GM12874 (cell line): ENCODE measurements around the gene MVP.

Experiments used
- TF ChIP-seq, protein P1 (sequence below): IDR thresholded peaks from 2 replicates; pipeline ENCODE4 v1.5.1; 2011; ENCODE audit warnings: low read depth, mild to moderate bottlenecking, control low read depth, low read length, moderate library complexity; ENCODE audit not compliant: insufficient read depth

Gene MVP

DNA sequence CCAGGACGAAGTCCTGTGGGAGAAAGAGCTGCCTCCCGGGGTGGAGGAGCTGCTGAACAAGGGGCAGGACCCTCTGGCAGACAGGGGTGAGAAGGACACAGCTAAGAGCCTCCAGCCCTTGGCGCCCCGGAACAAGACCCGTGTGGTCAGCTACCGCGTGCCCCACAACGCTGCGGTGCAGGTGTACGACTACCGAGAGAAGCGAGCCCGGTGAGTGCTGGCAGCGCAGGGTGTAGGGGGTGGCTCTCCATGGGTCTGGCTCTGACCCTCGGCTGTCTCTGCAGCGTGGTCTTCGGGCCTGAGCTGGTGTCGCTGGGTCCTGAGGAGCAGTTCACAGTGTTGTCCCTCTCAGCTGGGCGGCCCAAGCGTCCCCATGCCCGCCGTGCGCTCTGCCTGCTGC is 21.4 kb downstream of the MVP start:
- TF ChIP-seq, protein P1, sequence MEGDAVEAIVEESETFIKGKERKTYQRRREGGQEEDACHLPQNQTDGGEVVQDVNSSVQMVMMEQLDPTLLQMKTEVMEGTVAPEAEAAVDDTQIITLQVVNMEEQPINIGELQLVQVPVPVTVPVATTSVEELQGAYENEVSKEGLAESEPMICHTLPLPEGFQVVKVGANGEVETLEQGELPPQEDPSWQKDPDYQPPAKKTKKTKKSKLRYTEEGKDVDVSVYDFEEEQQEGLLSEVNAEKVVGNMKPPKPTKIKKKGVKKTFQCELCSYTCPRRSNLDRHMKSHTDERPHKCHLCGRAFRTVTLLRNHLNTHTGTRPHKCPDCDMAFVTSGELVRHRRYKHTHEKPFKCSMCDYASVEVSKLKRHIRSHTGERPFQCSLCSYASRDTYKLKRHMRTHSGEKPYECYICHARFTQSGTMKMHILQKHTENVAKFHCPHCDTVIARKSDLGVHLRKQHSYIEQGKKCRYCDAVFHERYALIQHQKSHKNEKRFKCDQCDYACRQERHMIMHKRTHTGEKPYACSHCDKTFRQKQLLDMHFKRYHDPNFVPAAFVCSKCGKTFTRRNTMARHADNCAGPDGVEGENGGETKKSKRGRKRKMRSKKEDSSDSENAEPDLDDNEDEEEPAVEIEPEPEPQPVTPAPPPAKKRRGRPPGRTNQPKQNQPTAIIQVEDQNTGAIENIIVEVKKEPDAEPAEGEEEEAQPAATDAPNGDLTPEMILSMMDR = no peak

DNA sequence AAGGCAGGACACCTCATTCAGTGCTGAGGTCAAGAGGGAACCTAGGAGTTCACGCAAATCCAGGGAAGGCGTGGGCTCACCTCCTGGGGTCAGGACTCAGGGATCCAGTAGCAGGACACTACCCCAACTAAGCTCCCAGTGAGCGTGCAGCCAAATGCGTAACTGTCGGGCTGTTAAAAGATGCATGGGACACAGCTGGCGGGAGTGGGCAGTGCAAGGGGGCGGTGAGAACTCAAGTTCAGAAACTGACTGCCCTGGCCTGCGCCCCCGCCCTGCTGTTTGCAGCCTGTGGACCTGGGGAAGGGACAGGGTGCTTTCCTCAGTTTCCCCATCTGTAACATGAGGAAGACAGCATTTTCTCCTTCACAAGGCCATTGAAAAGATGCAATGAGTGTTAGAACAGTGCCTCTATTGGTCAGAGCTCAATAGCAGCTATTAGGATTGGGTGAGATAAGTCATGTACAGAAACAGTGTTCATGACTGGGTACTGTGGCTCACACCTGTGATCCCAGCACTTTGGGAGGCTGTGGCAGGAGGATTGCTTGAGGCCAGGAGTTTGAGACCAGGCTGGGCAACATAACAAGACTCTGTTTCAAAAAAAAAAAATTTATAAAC is 22.6 kb downstream of the MVP start:
- TF ChIP-seq, protein P1 = no peak

DNA sequence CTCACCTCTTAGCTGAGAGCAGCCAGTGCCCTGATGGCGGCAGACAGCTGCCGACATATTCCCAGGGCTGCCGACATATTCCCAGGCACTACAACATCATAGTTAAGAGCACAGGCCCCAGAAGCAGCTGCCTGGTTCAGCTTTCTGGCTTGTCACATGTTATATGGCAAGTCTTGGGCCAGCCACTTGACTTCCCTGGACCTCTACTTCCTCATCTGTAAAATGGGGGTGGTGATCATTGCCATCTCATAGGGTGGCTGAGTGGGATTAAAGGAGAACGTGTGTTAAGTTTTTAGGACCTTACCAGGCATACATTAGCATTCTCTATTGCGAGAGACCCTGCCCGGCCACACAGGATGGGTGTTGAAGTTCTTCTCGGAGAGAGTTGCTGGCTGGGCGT is 23.7 kb downstream of the MVP start:
- TF ChIP-seq, protein P1 = no peak

DNA sequence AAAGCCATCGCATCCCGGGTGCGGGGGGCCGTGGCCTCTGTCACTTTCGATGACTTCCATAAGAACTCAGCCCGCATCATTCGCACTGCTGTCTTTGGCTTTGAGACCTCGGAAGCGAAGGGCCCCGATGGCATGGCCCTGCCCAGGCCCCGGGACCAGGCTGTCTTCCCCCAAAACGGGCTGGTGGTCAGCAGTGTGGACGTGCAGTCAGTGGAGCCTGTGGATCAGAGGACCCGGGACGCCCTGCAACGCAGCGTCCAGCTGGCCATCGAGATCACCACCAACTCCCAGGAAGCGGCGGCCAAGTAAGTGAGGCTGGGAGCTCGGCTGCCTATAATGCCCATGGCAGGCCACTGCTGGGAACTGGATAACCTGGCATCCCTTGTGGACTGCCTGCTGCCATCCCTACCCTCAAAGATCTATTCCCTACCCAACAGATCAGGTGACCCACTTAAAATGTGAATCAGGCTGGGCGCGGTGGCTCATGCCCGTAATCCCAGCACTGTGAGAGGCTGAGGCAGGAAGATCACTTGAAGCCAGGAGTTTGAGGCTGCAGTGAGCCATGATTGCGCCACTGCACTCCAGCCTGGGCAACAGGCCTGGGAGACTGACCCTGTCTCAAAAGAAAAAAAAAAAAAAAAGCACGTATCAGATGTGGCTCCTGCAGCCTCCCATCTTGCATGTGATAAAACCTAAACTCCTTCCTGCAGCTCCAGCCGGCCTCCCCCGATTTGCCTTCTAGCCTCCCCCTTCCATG is 24.5 kb downstream of the MVP start:
- TF ChIP-seq, protein P1 = no peak

DNA sequence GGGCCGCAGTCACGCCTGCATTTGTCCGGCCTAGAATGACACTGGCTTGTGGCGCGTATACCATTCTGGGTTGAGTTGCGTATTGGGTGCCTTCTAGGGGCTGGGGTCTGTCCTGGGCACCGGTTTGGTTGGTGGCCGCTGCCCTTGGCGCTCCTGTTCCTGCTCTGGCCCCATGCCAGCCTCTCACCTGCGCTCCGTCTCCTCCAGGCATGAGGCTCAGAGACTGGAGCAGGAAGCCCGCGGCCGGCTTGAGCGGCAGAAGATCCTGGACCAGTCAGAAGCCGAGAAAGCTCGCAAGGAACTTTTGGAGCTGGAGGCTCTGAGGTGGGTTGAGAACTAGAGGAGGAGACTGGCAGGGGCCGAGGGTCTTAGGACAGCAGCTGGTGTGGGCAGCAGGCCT is 25.4 kb downstream of the MVP start:
- TF ChIP-seq, protein P1 = no peak

DNA sequence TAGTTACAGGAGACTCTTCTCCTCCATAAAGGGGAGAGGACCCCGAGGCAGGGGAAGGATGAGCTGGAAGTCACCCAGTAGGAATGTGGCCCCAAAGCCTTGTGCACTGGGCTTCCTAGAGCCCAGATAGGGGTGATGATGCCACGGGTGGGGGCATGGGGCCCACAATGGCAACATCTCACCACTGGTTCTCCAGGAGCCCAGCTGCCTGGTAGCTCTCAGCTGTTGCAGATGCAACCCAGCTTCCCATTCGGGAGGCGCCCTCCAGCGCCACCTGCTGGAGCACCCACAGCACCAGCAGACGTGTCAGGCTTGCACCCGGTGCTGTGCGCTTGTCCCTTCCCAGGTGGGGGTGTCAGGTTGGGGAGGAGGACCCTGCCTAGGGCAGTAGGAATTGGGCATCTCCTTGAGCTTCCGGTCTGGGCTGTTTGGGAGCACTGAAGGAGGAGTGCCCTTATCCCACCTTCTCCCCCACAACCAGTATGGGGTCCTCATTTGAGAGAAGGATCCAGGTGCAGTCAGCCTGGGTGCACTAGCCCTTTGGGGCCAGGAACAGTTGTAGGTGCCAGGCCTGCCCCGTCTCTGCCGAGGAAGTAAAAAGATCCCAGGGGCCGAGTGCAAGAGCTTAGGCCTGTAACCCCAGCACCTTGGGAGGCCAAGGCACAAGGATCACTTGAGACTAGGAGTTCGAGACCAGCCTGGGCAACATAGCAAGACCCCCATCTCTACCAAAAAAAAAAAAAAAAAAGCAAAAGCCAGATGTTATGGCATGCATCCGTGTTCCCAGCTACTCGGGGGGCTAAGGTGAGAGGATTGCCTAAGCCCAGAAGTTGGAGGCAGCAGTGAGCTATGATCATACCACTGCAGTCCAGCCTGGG is 28.4 kb downstream of the MVP start:
- TF ChIP-seq, protein P1 = peak; percentile 99

DNA sequence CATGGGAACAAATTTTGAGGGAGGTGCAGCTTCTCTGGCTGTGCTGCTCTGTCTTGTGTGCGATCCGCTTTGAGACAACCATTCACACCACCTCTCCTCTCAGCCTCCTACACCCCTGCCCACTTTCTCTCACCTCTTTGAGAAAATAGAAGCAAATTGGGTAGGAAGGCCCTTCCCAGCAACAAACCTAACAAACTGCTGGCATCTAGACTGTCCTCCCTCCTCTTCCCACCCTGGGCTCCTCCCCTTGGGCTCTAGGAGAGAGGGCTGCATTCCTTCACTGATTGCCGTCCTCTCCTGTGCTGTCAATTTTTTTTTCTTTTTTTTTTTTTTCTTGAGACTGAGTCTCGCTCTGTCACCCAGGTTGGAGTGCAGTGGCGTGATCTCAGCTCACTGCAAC is 29.2 kb downstream of the MVP start:
- TF ChIP-seq, protein P1 = no peak
